H1 (cell line): ENCODE data around the gene IL37. TPM values are rescaled to one million over a fixed set of nuclear protein-coding genes. Genes with fewer than 3 reads are reported as not detected.

ENCODE experiments used
- CTCF ChIA-PET: fragments of 300-600 bp; sonication (Branson Sonifier 250); formaldehyde crosslinking; loops from one replicate; lab custom pipeline; 2021; ENCODE audit not compliant: partially characterized antibody; lab: Charles Lee
- POLR2A ChIA-PET: fragments of 300-600 bp; sonication (Branson Sonifier 250); formaldehyde crosslinking; loops from one replicate; lab custom pipeline; 2021; ENCODE audit warnings: inconsistent platforms; ENCODE audit not compliant: partially characterized antibody; lab: Charles Lee
- DNase-seq, 2 experiments: peaks; one replicate each; pipeline versions ENCODE4 v3.0.0 to v3.0.0-alpha.2; 2010 to 2022; ENCODE audit warnings: low spot score in 2 of 2, low read depth in 1 of 2, mixed read lengths in 1 of 2
- FAIRE-seq: peaks from 2 replicates; lab custom pipeline; 2011; peaks lifted over from hg19 to GRCh38; lab: Jason Lieb, UNC
- H2AFZ ChIP-seq: 2 replicates; pipeline ENCODE4 v1.8.1; 2012; ENCODE audit warnings: low read length, inconsistent platforms
- H2AK5ac ChIP-seq: 2 replicates; pipeline ENCODE4 v1.6.1; 2013; ENCODE audit warnings: low read depth, low read length
- H2BK120ac ChIP-seq: replicated peaks from 2 replicates; pipeline ENCODE3; 2013; ENCODE audit warnings: low read depth, low read length, inconsistent platforms
- H2BK12ac ChIP-seq: 2 replicates; pipeline ENCODE4 v1.6.1; 2013; ENCODE audit warnings: low read depth, low read length
- H2BK15ac ChIP-seq: 2 replicates; pipeline ENCODE4 v1.6.1; 2013; ENCODE audit warnings: low read length
- H2BK20ac ChIP-seq: 2 replicates; pipeline ENCODE4 v1.6.1; 2013; ENCODE audit warnings: low read length
- H2BK5ac ChIP-seq: 2 replicates; pipeline ENCODE4 v1.6.1; 2013; ENCODE audit warnings: low read depth, low read length
- H3K14ac ChIP-seq: 2 replicates; pipeline ENCODE4 v1.6.1; 2013; ENCODE audit warnings: inconsistent platforms; ENCODE audit not compliant: insufficient read length
- H3K18ac ChIP-seq: 2 replicates; pipeline ENCODE4 v1.6.1; 2013; ENCODE audit warnings: low read length; ENCODE audit errors: extremely low read depth
- H3K23ac ChIP-seq: 2 replicates; pipeline ENCODE4 v1.6.1; 2013; ENCODE audit warnings: inconsistent platforms; ENCODE audit not compliant: insufficient read length
- H3K23me2 ChIP-seq: 2 replicates; pipeline ENCODE4 v1.6.1; 2013; ENCODE audit warnings: low read depth, low read length
- H3K27ac ChIP-seq: 2 replicates; pipeline ENCODE4 v1.6.1; 2011; ENCODE audit warnings: low read depth, low read length, inconsistent platforms
- H3K27me3 ChIP-seq, 4 experiments: replicated peaks in 1 of 4; 1 replicate in 1 of 4; 2 replicates in 3 of 4; pipeline versions ENCODE4 v1.6.1 to v1.8.1; 2011 to 2013; ENCODE audit warnings: low read length in 3 of 4, mild to moderate bottlenecking in 3 of 4, inconsistent platforms in 2 of 4, mixed read lengths in 2 of 4, moderate library complexity in 1 of 4; ENCODE audit not compliant: control insufficient read depth in 3 of 4, insufficient read depth in 3 of 4; ENCODE audit errors: extremely low read depth in 1 of 4
- H3K36me3 ChIP-seq, 4 experiments: 2 replicates each; pipeline versions ENCODE4 v1.6.1 to v1.8.1; 2011 to 2013; ENCODE audit warnings: mild to moderate bottlenecking in 4 of 4, low read length in 3 of 4, moderate library complexity in 2 of 4, control low read depth in 1 of 4, inconsistent platforms in 1 of 4; ENCODE audit not compliant: insufficient read depth in 4 of 4, control insufficient read depth in 2 of 4
- H3K4ac ChIP-seq: replicated peaks from 2 replicates; pipeline ENCODE3; 2013; ENCODE audit warnings: low read length, low read depth, mixed read lengths, inconsistent platforms; ENCODE audit not compliant: insufficient read length
- H3K4me1 ChIP-seq, 4 experiments: replicated peaks in 1 of 4; 1 replicate in 1 of 4; 2 replicates in 3 of 4; pipeline versions ENCODE4 v1.6.1 to v1.8.1; 2011 to 2013; ENCODE audit warnings: low read length in 3 of 4, inconsistent platforms in 2 of 4, mixed read lengths in 1 of 4; ENCODE audit not compliant: insufficient read depth in 4 of 4, control insufficient read depth in 3 of 4
- H3K4me2 ChIP-seq, 2 experiments: 2 replicates each; pipeline versions ENCODE4 v1.6.1 to v1.8.1; 2011 to 2013; ENCODE audit warnings: low read depth in 2 of 2, low read length in 2 of 2, control low read depth in 1 of 2, inconsistent platforms in 1 of 2, mild to moderate bottlenecking in 1 of 2; ENCODE audit not compliant: insufficient read depth in 1 of 2
- H3K4me3 ChIP-seq, 4 experiments: fragments of 200-600, 300-600 bp in 1 of 4; sonication (generic), shearing (Covaris generic), sonication (Bioruptor Twin) in 1 of 4; 2 replicates each; pipeline versions ENCODE4 v1.5.1 to v1.8.1; 2011 to 2016; ENCODE audit warnings: low read length in 4 of 4, low read depth in 3 of 4, control low read depth in 2 of 4, inconsistent platforms in 2 of 4, mild to moderate bottlenecking in 2 of 4, mixed read lengths in 1 of 4, moderate library complexity in 1 of 4; ENCODE audit not compliant: insufficient read depth in 2 of 4; ENCODE audit errors: extremely low read depth in 1 of 4
- H3K56ac ChIP-seq: replicated peaks from 2 replicates; pipeline ENCODE3; 2013; ENCODE audit warnings: low read depth, mild to moderate bottlenecking, mixed read lengths, low read length, inconsistent platforms; ENCODE audit not compliant: insufficient read length
- H3K79me1 ChIP-seq: 2 replicates; pipeline ENCODE4 v1.6.1; 2013; ENCODE audit warnings: low read depth, low read length, control low read depth
- H3K79me2 ChIP-seq, 2 experiments: 2 replicates each; pipeline versions ENCODE4 v1.6.1 to v1.8.1; 2012 to 2013; ENCODE audit warnings: low read length in 2 of 2, mild to moderate bottlenecking in 2 of 2, inconsistent platforms in 1 of 2; ENCODE audit not compliant: insufficient read depth in 2 of 2, control insufficient read depth in 1 of 2
- H3K9ac ChIP-seq, 4 experiments: replicated peaks in 1 of 4; 1 replicate in 1 of 4; 2 replicates in 3 of 4; pipeline versions ENCODE4 v1.6.1 to v1.8.1; 2011 to 2013; ENCODE audit warnings: low read depth in 3 of 4, low read length in 3 of 4, control low read depth in 2 of 4, mild to moderate bottlenecking in 2 of 4, moderate library complexity in 2 of 4, inconsistent platforms in 1 of 4; ENCODE audit errors: extremely low read depth in 1 of 4
- H3K9me3 ChIP-seq, 2 experiments: 2 replicates each; pipeline versions ENCODE4 v1.6.1 to v1.8.1; 2012 to 2013; ENCODE audit warnings: mild to moderate bottlenecking in 2 of 2, moderate library complexity in 2 of 2, control low read depth in 1 of 2, inconsistent platforms in 1 of 2, low read depth in 1 of 2, low read length in 1 of 2, mixed read lengths in 1 of 2; ENCODE audit not compliant: insufficient read depth in 2 of 2
- H4K20me1 ChIP-seq, 2 experiments: replicated peaks in 1 of 2; 2 replicates each; pipeline versions ENCODE3 to v1.8.1; 2011 to 2013; ENCODE audit warnings: inconsistent platforms in 2 of 2, low read length in 2 of 2, mild to moderate bottlenecking in 1 of 2; ENCODE audit not compliant: insufficient read depth in 2 of 2, control insufficient read depth in 1 of 2
- H4K5ac ChIP-seq: 2 replicates; pipeline ENCODE4 v1.6.1; 2013; ENCODE audit warnings: low read length, low read depth, mixed read lengths, inconsistent platforms; ENCODE audit not compliant: insufficient read length
- H4K8ac ChIP-seq: 2 replicates; pipeline ENCODE4 v1.8.0; 2013; ENCODE audit warnings: mild to moderate bottlenecking, moderate library complexity, low read length, inconsistent platforms; ENCODE audit not compliant: insufficient read depth; ENCODE audit errors: extremely low read depth
- H4K91ac ChIP-seq: replicated peaks from 2 replicates; pipeline ENCODE3; 2013; ENCODE audit warnings: low read length, mixed read lengths, inconsistent platforms; ENCODE audit not compliant: insufficient read length
- CBX8 ChIP-seq: fragments of 300-800, 300-1000 bp; sonication (generic); IDR thresholded peaks from 2 replicates; pipeline ENCODE4 v1.7.1; 2016; ENCODE audit warnings: low read depth, low read length, borderline replicate concordance
- E2F6 ChIP-seq: IDR thresholded peaks from 2 replicates; pipeline ENCODE4 v1.6.1; 2012; ENCODE audit warnings: inconsistent platforms
- POLR2AphosphoS5 ChIP-seq: IDR thresholded peaks from 2 replicates; pipeline ENCODE4 v1.6.1; 2011; ENCODE audit warnings: low read depth, low read length
- TAF7 ChIP-seq: optimal IDR thresholded peaks from 2 replicates; pipeline ENCODE3; 2011; ENCODE audit warnings: low read depth, mild to moderate bottlenecking, inconsistent platforms, low read length, moderate library complexity, borderline replicate concordance
- WGBS, 2 experiments: shearing (Covaris generic) in 1 of 2; methylation state at CpG; one replicate each; pipeline versions ENCODE4 v1.1.6 to v1.1.7; 2013 to 2015; ENCODE audit warnings: low lambda C conversion rate in 2 of 2, mixed read lengths in 2 of 2, inconsistent platforms in 1 of 2, low coverage in 1 of 2, missing lambda C conversion rate in 1 of 2; ENCODE audit not compliant: insufficient replicate concordance in 2 of 2, insufficient coverage in 1 of 2, insufficient read length in 1 of 2; ENCODE audit errors: extremely low coverage in 1 of 2, missing lambda C conversion rate in 1 of 2; 5-methylcytosine and 5-hydroxymethylcytosine counted together
- polyA plus RNA-seq, 7 experiments: library from polyadenylated mRNA; depleted of rRNA in 3 of 7; stranded (reverse) in 5 of 7; unstranded in 2 of 7; fragments of >200 nt in 5 of 7; fragments of 200-250 nt in 2 of 7; gene quantifications; 1 replicate in 5 of 7; 2 replicates in 1 of 7; 4 replicates in 1 of 7; pipeline versions ENCODE4 v1.2.1 to v1.2.3, GENCODE V29; 2011 to 2013; ENCODE audit warnings: missing spikeins in 2 of 7, mixed read lengths in 2 of 7
- total RNA-seq: library from RNA; stranded (reverse); fragmentation: NEBNext Ultra II Directional; extraction: Animal tissue kit (Norgen Biotek cat#: 25700); gene quantifications from 2 replicates; pipeline ENCODE4 v1.2.1, GENCODE V29; 2021

IL37 gene
- total and polyA plus RNA-seq, 2 of the 8 experiments (the other 6 are each of a cell fraction or from before 2014, with no cell fraction given) = 0.18 TPM; not detected in 1

- no peaks in the 10 kb centered on the region for H3K27me3 ChIP-seq
- H3K27ac ChIP-seq = no peak overlapping the region
- H4K91ac ChIP-seq = no peak overlapping the region
- no peak overlapping the region for H3K4me3 ChIP-seq
- H3K4me1 ChIP-seq = peaks cover 0 to 9% (median 5%) of the 10 kb centered on the region in 4 experiments; a peak in 2 of 7 replicates
- 0 out of 2 replicates have a peak overlapping the region, but pooled peaks have one; percentile 9 for H2BK20ac ChIP-seq
- no peak overlapping the region for H4K5ac ChIP-seq
- no peak overlapping the region for H3K23ac ChIP-seq
- H3K14ac ChIP-seq = no peak overlapping the region
- H4K20me1 ChIP-seq = no peaks in the 10 kb centered on the region
- no peak overlapping the region for H2AFZ ChIP-seq
- no peaks in the 10 kb centered on the region for H3K36me3 ChIP-seq
- POLR2A ChIA-PET = no interaction called here
- no peaks in the 10 kb centered on the region for H3K79me1 ChIP-seq
- no peak overlapping the region for H2BK12ac ChIP-seq
- H3K18ac ChIP-seq = no peak overlapping the region
- no peak overlapping the region for H3K56ac ChIP-seq
- no peak overlapping the region for H2BK5ac ChIP-seq
- H2BK15ac ChIP-seq = no peak overlapping the region
- H3K9ac ChIP-seq = no peak overlapping the region
- no peak overlapping the region for H2BK120ac ChIP-seq
- TF ChIP-seq TAF7 = no peak
- no peak for TF ChIP-seq E2F6
- no peak for TF ChIP-seq CBX8
- TF ChIP-seq POLR2AphosphoS5 = no peak
- no peak overlapping the region for H3K4ac ChIP-seq
- FAIRE-seq (no peak), DNase-seq (no peak)
- no peak overlapping the region for H3K4me2 ChIP-seq
- H2AK5ac ChIP-seq = no peak overlapping the region
- H4K8ac ChIP-seq = no peak overlapping the region
- H3K23me2 ChIP-seq = peaks cover 3% of the 10 kb centered on the region; the same call in 1 of the 2 replicates
- no peaks in the 10 kb centered on the region for H3K79me2 ChIP-seq
- peaks cover 19 to 21% of the 10 kb centered on the region in 2 experiments for H3K9me3 ChIP-seq
- CTCF ChIA-PET = interaction anchor here (0.6 to 1.3 kb wide), 3 partner anchors 9 to 120 kb away, joined by 3 to 4 read pairs (median 4); no protein-coding TSS in a partner anchor
- 78% methylated on average over 7 of the region's 7 CpGs; no CpG with 5 or more reads in 1 of the 2 experiments for WGBS, 2 experiments
These were observed 41.6 kb upstream of the IL37 start for GRCh38 chr2:112869258-112869842.
